Neural cell (in vitro differentiated cells): Measurements from ENCODE around the gene FGD1. TPM values are rescaled to one million over a fixed set of nuclear protein-coding genes. Genes with fewer than 3 reads are reported as not detected.
"Not testable (repeated sequence)": the region's sequence is repeated elsewhere in the genome, so short reads cannot be mapped to it uniquely, and the experiment has no call there.

Source experiments
- H2AFZ ChIP-seq: fragments of 200-600, 300-800 bp; sonication (generic), shearing (Covaris generic); 2 replicates; pipeline ENCODE4 v1.6.0; 2014; ENCODE audit warnings: low read depth, mild to moderate bottlenecking, antibody characterized with exemption, low read length, moderate library complexity
- H3F3A ChIP-seq: fragments of 200-600 bp; shearing (Covaris generic); 2 replicates; pipeline ENCODE4 v1.6.1; 2016; ENCODE audit warnings: mild to moderate bottlenecking, moderate library complexity, mixed read lengths, antibody characterized with exemption, low read length; ENCODE audit not compliant: insufficient read depth, poor library complexity, severe bottlenecking
- H3K27ac ChIP-seq: fragments of 200-600, 300-800 bp; sonication (generic), shearing (Covaris generic); 2 replicates; pipeline ENCODE4 v1.5.1; 2014; ENCODE audit warnings: mild to moderate bottlenecking, low read length, moderate library complexity
- H3K27me3 ChIP-seq: fragments of 300-800, 200-600 bp; sonication (generic), shearing (Covaris generic); 2 replicates; pipeline ENCODE4 v1.6.0; 2014; ENCODE audit warnings: mild to moderate bottlenecking, low read depth, low read length, moderate library complexity; ENCODE audit not compliant: insufficient read depth
- H3K36me3 ChIP-seq: fragments of 300-800, 200-600 bp; sonication (generic), shearing (Covaris generic); 2 replicates; pipeline ENCODE4 v1.5.1; 2014; ENCODE audit warnings: mild to moderate bottlenecking, antibody characterized with exemption, low read length, moderate library complexity; ENCODE audit not compliant: insufficient read depth
- H3K4me2 ChIP-seq: fragments of 300-800, 200-600 bp; sonication (generic), shearing (Covaris generic); 2 replicates; pipeline ENCODE4 v1.6.0; 2014; ENCODE audit warnings: mild to moderate bottlenecking, low read length
- H3K4me3 ChIP-seq: fragments of 300-800, 200-600 bp; sonication (generic), shearing (Covaris generic); 2 replicates; pipeline ENCODE4 v1.5.1; 2014; ENCODE audit warnings: mild to moderate bottlenecking, low read length, moderate library complexity
- H3K79me2 ChIP-seq: fragments of 200-600 bp; shearing (Covaris generic); replicated peaks from 2 replicates; pipeline ENCODE4 v1.6.0; 2014; ENCODE audit warnings: mild to moderate bottlenecking, low read length, moderate library complexity; ENCODE audit not compliant: insufficient read depth
- H3K9ac ChIP-seq: fragments of 300-800, 200-600 bp; sonication (generic), shearing (Covaris generic); 2 replicates; pipeline ENCODE4 v1.6.1; 2016; ENCODE audit warnings: mild to moderate bottlenecking, low read length, mixed read lengths
- H3K9me2 ChIP-seq: fragments of 200-600 bp; shearing (Covaris generic); 2 replicates; pipeline ENCODE4 v1.6.1; 2016; ENCODE audit warnings: mild to moderate bottlenecking, low read length, mixed read lengths; ENCODE audit not compliant: insufficient read depth
- H3K9me3 ChIP-seq: fragments of 200-600, 300-800 bp; sonication (generic), shearing (Covaris generic); 2 replicates; pipeline ENCODE4 v1.6.1; 2016; ENCODE audit warnings: mild to moderate bottlenecking, mixed run types, low read length, moderate library complexity, mixed read lengths
- H4K20me1 ChIP-seq: fragments of 200-600 bp; shearing (Covaris generic); 2 replicates; pipeline ENCODE4 v1.6.1; 2016; ENCODE audit warnings: mild to moderate bottlenecking, mixed run types; ENCODE audit not compliant: insufficient read depth
- EP300 ChIP-seq: fragments of 450-650 bp; conservative IDR thresholded peaks from 2 replicates; pipeline ENCODE4 v1.6.1; 2014; ENCODE audit warnings: antibody characterized with exemption, mild to moderate bottlenecking, moderate library complexity; ENCODE audit not compliant: poor library complexity, severe bottlenecking
- EZH2 ChIP-seq: fragments of 200-600, 300-800 bp; shearing (Covaris generic), sonication (generic); IDR thresholded peaks from 2 replicates; pipeline ENCODE4 v1.6.1; 2014; ENCODE audit warnings: antibody characterized with exemption, low read length, borderline replicate concordance, mild to moderate bottlenecking; ENCODE audit not compliant: insufficient read depth, poor library complexity, severe bottlenecking
- MXI1 ChIP-seq: fragments of 450-650 bp; conservative IDR thresholded peaks from 2 replicates; pipeline ENCODE4 v1.6.1; 2014; ENCODE audit warnings: antibody characterized with exemption, mild to moderate bottlenecking; ENCODE audit not compliant: poor library complexity, severe bottlenecking
- POLR2AphosphoS5 ChIP-seq: IDR thresholded peaks from 2 replicates; pipeline ENCODE4 v1.6.1; 2012
- RAD21 ChIP-seq: fragments of 450-650 bp; conservative IDR thresholded peaks from 2 replicates; pipeline ENCODE4 v1.6.1; 2014; ENCODE audit warnings: antibody characterized with exemption, mild to moderate bottlenecking, moderate library complexity
- SMC3 ChIP-seq: fragments of 450-650 bp; conservative IDR thresholded peaks from 2 replicates; pipeline ENCODE4 v1.6.1; 2014; ENCODE audit warnings: antibody characterized with exemption, mild to moderate bottlenecking, moderate library complexity; ENCODE audit not compliant: poor library complexity
- TAF1 ChIP-seq: IDR thresholded peaks from 2 replicates; pipeline ENCODE4 v1.6.1; 2012; ENCODE audit warnings: low read depth
- polyA minus RNA-seq: library from RNA; depleted of rRNA, polyadenylated mRNA; stranded (reverse); fragments of >200 nt; gene quantifications from 2 replicates; pipeline ENCODE4 v1.2.3, GENCODE V29; 2014
- polyA plus RNA-seq: library from polyadenylated mRNA; depleted of rRNA; stranded (reverse); fragments of >200 nt; gene quantifications from 2 replicates; pipeline ENCODE4 v1.2.3, GENCODE V29; 2014
- TF ChIP-seq, protein P1 (sequence below): fragments of 450-650 bp; IDR thresholded peaks from 2 replicates; pipeline ENCODE4 v1.5.1; 2014; ENCODE audit warnings: antibody characterized with exemption, mild to moderate bottlenecking, moderate library complexity; ENCODE audit not compliant: poor library complexity, severe bottlenecking
- TF ChIP-seq, protein P2 (sequence below): IDR thresholded peaks from 2 replicates; pipeline ENCODE4 v1.6.1; 2012; ENCODE audit warnings: borderline replicate concordance

The FGD1 gene
- polyA plus RNA-seq (9.8 and 13.6 TPM in 2 replicates), polyA minus RNA-seq (14.6 and 15.7 TPM in 2 replicates)

DNA sequence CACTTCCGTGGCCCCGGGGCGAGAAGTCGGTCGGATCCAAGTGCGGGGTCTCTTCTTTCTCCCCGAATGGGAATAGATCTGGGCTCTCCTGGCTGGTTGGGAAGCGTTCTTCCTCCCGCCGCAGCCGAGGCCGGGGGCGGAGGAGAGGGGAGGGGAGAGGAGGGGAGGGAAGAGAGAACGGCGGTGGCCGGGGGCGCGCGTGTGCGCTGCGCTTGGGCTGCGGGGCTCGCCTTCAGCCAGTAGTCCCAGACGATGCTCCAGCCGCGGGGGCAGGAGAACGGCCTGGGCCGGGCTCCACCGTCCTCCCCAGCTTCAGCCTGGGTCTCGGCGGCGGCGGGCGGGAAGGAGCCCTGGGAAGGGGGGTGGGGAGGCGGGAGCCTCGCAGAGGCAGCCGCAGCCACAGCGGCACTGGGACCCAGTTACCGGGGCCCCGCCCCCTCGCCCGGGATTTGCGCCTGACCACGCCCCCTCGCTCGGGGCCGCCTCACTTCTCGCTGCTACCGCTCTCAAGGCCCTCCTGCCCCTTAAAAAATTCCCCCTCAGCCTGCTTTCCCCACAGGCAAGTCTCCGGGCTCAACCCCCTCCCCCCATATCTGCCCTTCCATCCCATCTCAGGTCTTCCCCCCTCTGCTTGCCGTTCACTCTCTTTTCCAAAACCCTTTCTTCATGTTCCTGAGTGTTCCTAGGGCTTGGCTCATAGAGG, at the start of gene FGD1:
Gene FGD1, minus strand, starts transcription at position 421 of the 703 bp plus-strand sequence. CDS start 802 bp downstream, outside the sequence.
- TF ChIP-seq EP300 (no peak), TAF1 (peak; percentile 50)
- Histone ChIP-seq H4K20me1 (no peaks in the 10 kb centered on the region), H3K9me3 (no peaks in the 10 kb centered on the region), H3K4me3 (peak within 1 kb of the TSS; percentile 75), H3F3A (no peaks in the 10 kb centered on the region), H3K27ac (peak within 1 kb of the TSS; percentile 81), H3K9ac (peak within 1 kb of the TSS; percentile 83), H3K27me3 (no peaks in the 10 kb centered on the region), H3K9me2 (no peaks in the 10 kb centered on the region), H3K4me2 (no peak within 1 kb of the TSS), H3K79me2 (peaks cover 37% of the 10 kb centered on the region), H3K36me3 (no peaks in the 10 kb centered on the region), H2AFZ (peak within 1 kb of the TSS; percentile 51)

DNA sequence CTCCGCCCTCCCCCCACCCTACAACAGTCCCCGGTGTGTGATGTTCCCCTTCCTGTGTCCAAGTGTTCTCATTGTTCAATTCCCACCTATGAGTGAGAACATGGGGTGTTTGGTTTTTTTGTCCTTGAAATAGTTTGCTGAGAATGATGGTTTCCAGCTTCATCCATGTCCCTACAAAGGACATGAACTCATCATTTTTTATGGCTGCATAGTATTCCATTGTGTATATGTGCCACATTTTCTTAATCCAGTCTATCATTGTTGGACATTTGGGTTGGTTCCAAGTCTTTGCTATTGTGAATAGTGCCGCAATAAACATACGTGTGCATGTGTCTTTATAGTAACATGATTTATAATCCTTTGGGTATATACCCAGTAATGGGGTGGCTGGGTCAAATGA, 46.2 kb upstream of the FGD1 start:
- H3K79me2 ChIP-seq, H3K4me2 ChIP-seq, H3F3A ChIP-seq, H3K36me3 ChIP-seq, H3K27me3 ChIP-seq, H3K9ac ChIP-seq, H2AFZ ChIP-seq, H4K20me1 ChIP-seq, H3K27ac ChIP-seq, H3K9me3 ChIP-seq, H3K9me2 ChIP-seq, H3K4me3 ChIP-seq: not testable (repeated sequence)

GRCh38 chrX:54540289-54540688, 44.3 kb upstream of the FGD1 start:
- Histone ChIP-seq H2AFZ (no peak overlapping the region), H3K9me2 (no peaks in the 10 kb centered on the region), H4K20me1 (no peaks in the 10 kb centered on the region), H3K36me3 (no peaks in the 10 kb centered on the region), H3K9me3 (no peaks in the 10 kb centered on the region), H3K27me3 (no peaks in the 10 kb centered on the region), H3K4me3 (no peak overlapping the region), H3F3A (no peaks in the 10 kb centered on the region), H3K27ac (no peak overlapping the region), H3K4me2 (no peak overlapping the region), H3K79me2 (no peaks in the 10 kb centered on the region), H3K9ac (no peak overlapping the region)
- no peak for TF ChIP-seq MXI1
- TF ChIP-seq, protein P1, sequence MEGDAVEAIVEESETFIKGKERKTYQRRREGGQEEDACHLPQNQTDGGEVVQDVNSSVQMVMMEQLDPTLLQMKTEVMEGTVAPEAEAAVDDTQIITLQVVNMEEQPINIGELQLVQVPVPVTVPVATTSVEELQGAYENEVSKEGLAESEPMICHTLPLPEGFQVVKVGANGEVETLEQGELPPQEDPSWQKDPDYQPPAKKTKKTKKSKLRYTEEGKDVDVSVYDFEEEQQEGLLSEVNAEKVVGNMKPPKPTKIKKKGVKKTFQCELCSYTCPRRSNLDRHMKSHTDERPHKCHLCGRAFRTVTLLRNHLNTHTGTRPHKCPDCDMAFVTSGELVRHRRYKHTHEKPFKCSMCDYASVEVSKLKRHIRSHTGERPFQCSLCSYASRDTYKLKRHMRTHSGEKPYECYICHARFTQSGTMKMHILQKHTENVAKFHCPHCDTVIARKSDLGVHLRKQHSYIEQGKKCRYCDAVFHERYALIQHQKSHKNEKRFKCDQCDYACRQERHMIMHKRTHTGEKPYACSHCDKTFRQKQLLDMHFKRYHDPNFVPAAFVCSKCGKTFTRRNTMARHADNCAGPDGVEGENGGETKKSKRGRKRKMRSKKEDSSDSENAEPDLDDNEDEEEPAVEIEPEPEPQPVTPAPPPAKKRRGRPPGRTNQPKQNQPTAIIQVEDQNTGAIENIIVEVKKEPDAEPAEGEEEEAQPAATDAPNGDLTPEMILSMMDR = no peak
- TF ChIP-seq EP300 = no peak
- TF ChIP-seq RAD21 = no peak
- TF ChIP-seq POLR2AphosphoS5 = no peak
- TF ChIP-seq TAF1 = no peak
- TF ChIP-seq EZH2 = no peak
- no peak for TF ChIP-seq SMC3
- TF ChIP-seq, protein P2, sequence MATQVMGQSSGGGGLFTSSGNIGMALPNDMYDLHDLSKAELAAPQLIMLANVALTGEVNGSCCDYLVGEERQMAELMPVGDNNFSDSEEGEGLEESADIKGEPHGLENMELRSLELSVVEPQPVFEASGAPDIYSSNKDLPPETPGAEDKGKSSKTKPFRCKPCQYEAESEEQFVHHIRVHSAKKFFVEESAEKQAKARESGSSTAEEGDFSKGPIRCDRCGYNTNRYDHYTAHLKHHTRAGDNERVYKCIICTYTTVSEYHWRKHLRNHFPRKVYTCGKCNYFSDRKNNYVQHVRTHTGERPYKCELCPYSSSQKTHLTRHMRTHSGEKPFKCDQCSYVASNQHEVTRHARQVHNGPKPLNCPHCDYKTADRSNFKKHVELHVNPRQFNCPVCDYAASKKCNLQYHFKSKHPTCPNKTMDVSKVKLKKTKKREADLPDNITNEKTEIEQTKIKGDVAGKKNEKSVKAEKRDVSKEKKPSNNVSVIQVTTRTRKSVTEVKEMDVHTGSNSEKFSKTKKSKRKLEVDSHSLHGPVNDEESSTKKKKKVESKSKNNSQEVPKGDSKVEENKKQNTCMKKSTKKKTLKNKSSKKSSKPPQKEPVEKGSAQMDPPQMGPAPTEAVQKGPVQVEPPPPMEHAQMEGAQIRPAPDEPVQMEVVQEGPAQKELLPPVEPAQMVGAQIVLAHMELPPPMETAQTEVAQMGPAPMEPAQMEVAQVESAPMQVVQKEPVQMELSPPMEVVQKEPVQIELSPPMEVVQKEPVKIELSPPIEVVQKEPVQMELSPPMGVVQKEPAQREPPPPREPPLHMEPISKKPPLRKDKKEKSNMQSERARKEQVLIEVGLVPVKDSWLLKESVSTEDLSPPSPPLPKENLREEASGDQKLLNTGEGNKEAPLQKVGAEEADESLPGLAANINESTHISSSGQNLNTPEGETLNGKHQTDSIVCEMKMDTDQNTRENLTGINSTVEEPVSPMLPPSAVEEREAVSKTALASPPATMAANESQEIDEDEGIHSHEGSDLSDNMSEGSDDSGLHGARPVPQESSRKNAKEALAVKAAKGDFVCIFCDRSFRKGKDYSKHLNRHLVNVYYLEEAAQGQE = no peak
